Adrenal gland (tissue), 12 donors: Measurements from ENCODE around the gene ANO4. TPM values are rescaled to one million over a fixed set of nuclear protein-coding genes. Genes with fewer than 3 reads are reported as not detected.

Experiments used
- DNase-seq, 7 donors: peaks; one replicate each; pipeline ENCODE4 v3.0.0-alpha.2; 2019 to 2020
- H3K27ac ChIP-seq, 5 donors: fragments of 200-600 bp; sonication (generic) in 4 of 5; 1 replicate in 3 of 5; 2 replicates in 2 of 5; pipeline versions ENCODE4 v1.5.1 to v1.8.0; 2016 to 2020; ENCODE audit warnings: mild to moderate bottlenecking in 1 of 5
- H3K27me3 ChIP-seq: fragments of 200-600 bp; 2 replicates; pipeline ENCODE4 v1.8.0; 2021
- H3K36me3 ChIP-seq, 2 donors: fragments of 200-600 bp; replicated peaks in 1 of 2; 1 replicate in 1 of 2; 2 replicates in 1 of 2; pipeline versions ENCODE4 v1.5.1 to v1.8.0; 2018 to 2022
- H3K4me1 ChIP-seq, 2 donors: fragments of 200-600 bp; replicated peaks in 1 of 2; 1 replicate in 1 of 2; 2 replicates in 1 of 2; pipeline versions ENCODE4 v1.5.1 to v1.8.0; 2018 to 2021
- H3K4me3 ChIP-seq, 4 donors: fragments of 200-600 bp; sonication (generic) in 3 of 4; one replicate each; pipeline ENCODE4 v1.5.1; 2016 to 2018
- H3K9me3 ChIP-seq, 3 donors: fragments of 200-600 bp; sonication (generic) in 1 of 3; replicated peaks in 1 of 3; 1 replicate in 2 of 3; 2 replicates in 1 of 3; pipeline versions ENCODE4 v1.5.1 to v1.8.0; 2016 to 2021
- CTCF ChIP-seq, 6 experiments: fragments of 450-650 bp in 4 of 6; fragments of 200-600 bp in 2 of 6; sonication (generic) in 1 of 6; IDR thresholded peaks; 1 replicate in 5 of 6; 2 replicates in 1 of 6; pipeline versions ENCODE4 v1.5.1 to v1.8.0; 2016 to 2021; ENCODE audit warnings: antibody characterized with exemption in 6 of 6, mild to moderate bottlenecking in 2 of 6, moderate library complexity in 1 of 6
- POLR2A ChIP-seq, 2 donors: fragments of 450-650 bp; IDR thresholded peaks; one replicate each; pipeline ENCODE4 v1.6.1; 2017; ENCODE audit warnings: antibody characterized with exemption in 2 of 2, mild to moderate bottlenecking in 2 of 2, moderate library complexity in 1 of 2
- WGBS, 4 donors: extraction: QIAGEN DNeasy Blood & Tissue Kit in 2 of 4; methylation state at CpG; one replicate each; pipeline versions ENCODE4 v1.1.5 to v1.1.7; 2013 to 2017; 5-methylcytosine and 5-hydroxymethylcytosine counted together
- intact Hi-C, 2 donors: fragments of 100-400 bp; cut with DNase I; formaldehyde crosslinking; loops; one replicate each; pipeline versions ENCODE4 v1.14.1 to v1.15.0; 2022 to 2023
- polyA plus RNA-seq, 3 donors: library from polyadenylated mRNA; stranded (reverse); fragments of 200-250 nt in 2 of 3; fragments of 350-450 nt in 1 of 3; fragmentation: Illumina TruSeq in 1 of 3; extraction: RNeasy Lipid Tissue Mini Kit (QIAGEN cat#74804) in 1 of 3; gene quantifications; one replicate each; pipeline ENCODE4 v1.2.3, GENCODE V29; 2013 to 2014
- total RNA-seq, 9 donors: library from RNA; depleted of rRNA in 4 of 9; stranded (reverse); fragments of >200 nt in 4 of 9; fragments of 120-200 nt in 1 of 9; fragmentation: NEBNext Ultra II Directional in 1 of 9; extraction: Animal tissue kit (Norgen Biotek cat#: 25700) in 1 of 9; gene quantifications; one replicate each; pipeline versions ENCODE4 v1.1.0 to v1.2.4, GENCODE V29; 2013 to 2023
- donor health status: healthy with polysubstance abuse.
- donor health status: Bipolar disorder and iron deficiency.
- donor health status: DM: yes; HTN: yes; CAD: no.
- donor health status: DM: no; HTN: no; CAD: no.
- donor health status: DM: no; HTN: no; CAD: no.
- donor health status: DM: yes; HTN: yes; CAD: no.

ANO4 gene
- total and polyA plus RNA-seq, 12 donors, result 5.6 to 37.4 (median 10.2) TPM

GRCh38 chr12:100801320-100801719 lies 6.7 kb downstream of the ANO4 start:
- Histone ChIP-seq H3K4me3 (no peak overlapping the region), H3K4me1 (no peaks in the 10 kb centered on the region), H3K9me3 (no peaks in the 10 kb centered on the region), H3K36me3 (no peaks in the 10 kb centered on the region), H3K27me3 (no peaks in the 10 kb centered on the region), H3K27ac (no peak overlapping the region)
- DNase-seq, result no peak
- intact Hi-C loops, result no loop called here
- WGBS, 4 donors, result 25 to 42% (median 39%) methylated on average over 1 of the region's 1 CpG
- no peak for TF ChIP-seq POLR2A (IDR thresholded peaks at IDR 0.05)
- TF ChIP-seq CTCF (IDR thresholded peaks at IDR 0.05), result no peak

GRCh38 chr12:100808777-100809176 lies 14.2 kb downstream of the ANO4 start:
- H3K9me3 ChIP-seq, result no peaks in the 10 kb centered on the region
- no peak overlapping the region for H3K27ac ChIP-seq
- 80 to 87% (median 83%) methylated on average over 2 of the region's 2 CpGs for WGBS, 4 donors
- no peak for TF ChIP-seq CTCF (IDR thresholded peaks at IDR 0.05)
- no peak for TF ChIP-seq POLR2A (IDR thresholded peaks at IDR 0.05)
- H3K27me3 ChIP-seq, result no peaks in the 10 kb centered on the region
- H3K4me3 ChIP-seq, result no peak overlapping the region
- no peaks in the 10 kb centered on the region for H3K4me1 ChIP-seq
- DNase-seq, result no peak
- intact Hi-C loops, result no loop called here
- no peaks in the 10 kb centered on the region for H3K36me3 ChIP-seq

- intact Hi-C loops, result no loop called here
- 50 to 66% (median 52%) methylated on average over 4 of the region's 4 CpGs for WGBS, 4 donors
- TF ChIP-seq CTCF (IDR thresholded peaks at IDR 0.05), result no peak
- TF ChIP-seq POLR2A (IDR thresholded peaks at IDR 0.05), result no peak
- Histone ChIP-seq H3K27ac (no peak overlapping the region), H3K4me3 (no peak overlapping the region), H3K9me3 (no peaks in the 10 kb centered on the region), H3K27me3 (no peaks in the 10 kb centered on the region), H3K4me1 (no peaks in the 10 kb centered on the region), H3K36me3 (no peaks in the 10 kb centered on the region)
- DNase-seq, result no peak
Observed at GRCh38 chr12:100820314-100820713, 25.7 kb downstream of the ANO4 start.

- intact Hi-C loops, result no loop called here
- Histone ChIP-seq H3K27me3 (no peaks in the 10 kb centered on the region), H3K4me3 (no peak overlapping the region), H3K27ac (no peak overlapping the region), H3K4me1 (no peaks in the 10 kb centered on the region), H3K9me3 (no peaks in the 10 kb centered on the region), H3K36me3 (no peaks in the 10 kb centered on the region)
- 60 to 76% (median 65%) methylated on average over 1 of the region's 1 CpG for WGBS, 4 donors
- DNase-seq, result no peak
- no peak for TF ChIP-seq POLR2A (IDR thresholded peaks at IDR 0.05)
- TF ChIP-seq CTCF (IDR thresholded peaks at IDR 0.05), result no peak
Observed at GRCh38 chr12:100823963-100824362, 29.4 kb downstream of the ANO4 start.
